HEK293T (cell line): ENCODE measurements around the gene DUSP22.

Source experiments
- CTCF ChIA-PET: fragments of 350-600 bp; formaldehyde crosslinking; extraction: SDS; loops from one replicate; lab custom pipeline; 2021; ENCODE audit warnings: antibody characterized with exemption, inconsistent platforms; lab: Yijun Ruan, JAX
- POLR2A ChIA-PET: fragments of 350-600 bp; formaldehyde crosslinking; extraction: SDS; loops from one replicate; lab custom pipeline; 2020; ENCODE audit warnings: antibody characterized with exemption, inconsistent platforms; lab: Yijun Ruan, JAX
- DNase-seq: peaks from one replicate; pipeline ENCODE4 v3.0.0; 2012; ENCODE audit warnings: mixed read lengths; ENCODE audit errors: extremely low spot score
- ARNT ChIP-seq: fragments of 450-650 bp; IDR thresholded peaks from 2 replicates; pipeline ENCODE4 v1.6.1; 2017; ENCODE audit warnings: mild to moderate bottlenecking
- BHLHE40 ChIP-seq: fragments of 450-650 bp; IDR thresholded peaks from 2 replicates; pipeline ENCODE4 v1.6.1; 2016; ENCODE audit warnings: mild to moderate bottlenecking, moderate library complexity, borderline replicate concordance
- CTBP1 ChIP-seq: fragments of 450-650 bp; IDR thresholded peaks from 2 replicates; pipeline ENCODE4 v1.6.1; 2016; ENCODE audit warnings: borderline replicate concordance
- ELF4 ChIP-seq: fragments of 450-650 bp; IDR thresholded peaks from 2 replicates; pipeline ENCODE4 v1.6.1; 2017; ENCODE audit warnings: antibody characterized with exemption
- FOXA1 ChIP-seq: fragments of 450-650 bp; IDR thresholded peaks from 2 replicates; pipeline ENCODE4 v1.6.1; 2016; ENCODE audit warnings: mild to moderate bottlenecking
- FOXK2 ChIP-seq: fragments of 450-650 bp; IDR thresholded peaks from 2 replicates; pipeline ENCODE4 v1.6.1; 2016; ENCODE audit warnings: mild to moderate bottlenecking
- FOXM1 ChIP-seq: fragments of 450-650 bp; IDR thresholded peaks from 2 replicates; pipeline ENCODE4 v1.6.1; 2017; ENCODE audit warnings: mild to moderate bottlenecking, borderline replicate concordance
- HDGF ChIP-seq: fragments of 450-650 bp; IDR thresholded peaks from 2 replicates; pipeline ENCODE4 v1.6.1; 2017; ENCODE audit warnings: antibody characterized with exemption, borderline replicate concordance
- L3MBTL2 ChIP-seq: fragments of 450-650 bp; conservative IDR thresholded peaks from 2 replicates; pipeline ENCODE4 v1.6.1; 2016; ENCODE audit warnings: mild to moderate bottlenecking
- LEF1 ChIP-seq: fragments of 450-650 bp; IDR thresholded peaks from 2 replicates; pipeline ENCODE4 v1.6.1; 2017; ENCODE audit warnings: mild to moderate bottlenecking, borderline replicate concordance
- NFRKB ChIP-seq: fragments of 450-650 bp; IDR thresholded peaks from 2 replicates; pipeline ENCODE4 v1.6.1; 2016; ENCODE audit warnings: mild to moderate bottlenecking, moderate library complexity
- PKNOX1 ChIP-seq: fragments of 450-650 bp; IDR thresholded peaks from 2 replicates; pipeline ENCODE4 v1.6.1; 2016
- SP1 ChIP-seq: fragments of 450-650 bp; IDR thresholded peaks from 2 replicates; pipeline ENCODE4 v1.6.1; 2017
- SUZ12 ChIP-seq: fragments of 450-650 bp; IDR thresholded peaks from 2 replicates; pipeline ENCODE4 v1.6.1; 2016; ENCODE audit warnings: mild to moderate bottlenecking
- TARDBP ChIP-seq: fragments of 450-650 bp; IDR thresholded peaks from 2 replicates; pipeline ENCODE4 v1.6.1; 2016
- ZNF384 ChIP-seq: fragments of 450-650 bp; IDR thresholded peaks from 2 replicates; pipeline ENCODE4 v1.6.1; 2016

The DUSP22 gene

GRCh38 chr6:321158-321438 lies 28.8 kb downstream of the DUSP22 start:
- ChIA-PET POLR2A (no interaction called here), CTCF (no interaction called here)
- TF ChIP-seq ZNF384 = no peak
- no peak for TF ChIP-seq FOXA1
- TF ChIP-seq FOXM1 = no peak
- TF ChIP-seq HDGF = no peak
- TF ChIP-seq FOXK2 = no peak
- no peak for TF ChIP-seq ARNT
- TF ChIP-seq NFRKB = no peak
- TF ChIP-seq SP1 = no peak
- no peak for TF ChIP-seq BHLHE40
- TF ChIP-seq ELF4 = no peak
- no peak for TF ChIP-seq PKNOX1
- no peak for TF ChIP-seq L3MBTL2
- no peak for TF ChIP-seq SUZ12
- TF ChIP-seq TARDBP = no peak
- TF ChIP-seq CTBP1 = no peak
- no peak for TF ChIP-seq LEF1
- DNase-seq = no peak

- TF ChIP-seq SP1 = no peak
- TF ChIP-seq FOXA1 = no peak
- TF ChIP-seq TARDBP = no peak
- no peak for TF ChIP-seq LEF1
- TF ChIP-seq BHLHE40 = no peak
- ChIA-PET CTCF (interaction anchor here (1.9 kb wide), 1 partner anchor 10 kb away, joined by 5 read pairs; no protein-coding TSS in a partner anchor), POLR2A (no interaction called here)
- no peak for DNase-seq
Observed at GRCh38 chr6:321536-322258, 29.4 kb downstream of the DUSP22 start.

GRCh38 chr6:322259-322930 lies 30.1 kb downstream of the DUSP22 start:
- no peak for DNase-seq
- TF ChIP-seq FOXK2 (no peak), TARDBP (no peak), CTBP1 (no peak), FOXA1 (no peak), HDGF (no peak), ELF4 (no peak), SUZ12 (no peak), NFRKB (no peak), LEF1 (no peak), FOXM1 (no peak)
- CTCF ChIA-PET = interaction anchor here (1.9 kb wide), 1 partner anchor 9 kb away, joined by 5 read pairs; no protein-coding TSS in a partner anchor
- POLR2A ChIA-PET = interaction anchor here (1.2 kb wide), 1 partner anchor 9 kb away, joined by 3 read pairs; no protein-coding TSS in a partner anchor

- ChIA-PET POLR2A (interaction anchor here (1.2 kb wide), 1 partner anchor 10 kb away, joined by 3 read pairs; no protein-coding TSS in a partner anchor), CTCF (interaction anchor here (0.6 to 1.9 kb wide), 3 partner anchors 8 to 29 kb away, joined by 4 to 5 read pairs (median 4); no protein-coding TSS in a partner anchor)
- TF ChIP-seq L3MBTL2 (no peak), ARNT (no peak), TARDBP (no peak), BHLHE40 (no peak), NFRKB (no peak), HDGF (no peak), PKNOX1 (no peak), CTBP1 (no peak), FOXK2 (no peak)
- no peak for DNase-seq
Observed at GRCh38 chr6:322940-323729, 30.8 kb downstream of the DUSP22 start.

DNA sequence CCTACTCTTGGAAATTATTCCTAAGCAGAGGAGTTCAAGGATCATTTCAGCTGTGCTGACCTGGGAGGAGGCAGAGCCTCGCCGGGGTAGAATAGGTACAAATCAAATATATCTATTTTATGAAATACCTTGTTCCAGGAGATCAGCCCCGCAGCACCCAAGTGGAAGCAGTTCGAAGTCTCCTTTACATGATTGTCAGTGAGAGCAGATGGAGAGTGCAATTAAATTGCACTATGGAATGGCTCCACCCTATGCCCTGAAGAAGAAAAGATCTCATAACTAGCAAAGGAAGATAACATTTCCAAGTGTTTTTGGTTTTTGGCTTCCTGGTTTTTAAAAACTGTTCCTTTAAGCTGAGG lies 31.4 kb downstream of the DUSP22 start:
- DNase-seq = no peak
- ChIA-PET POLR2A (no interaction called here), CTCF (interaction anchor here (0.6 to 1.9 kb wide), 3 partner anchors 8 to 30 kb away, joined by 4 to 5 read pairs (median 4); no protein-coding TSS in a partner anchor)
- TF ChIP-seq FOXK2 (no peak), CTBP1 (no peak), HDGF (no peak), TARDBP (no peak), BHLHE40 (no peak), ARNT (no peak), PKNOX1 (no peak), FOXA1 (no peak), ELF4 (no peak), NFRKB (no peak), L3MBTL2 (no peak), SP1 (no peak), SUZ12 (no peak), LEF1 (no peak), FOXM1 (no peak), ZNF384 (no peak)
